ENCODE data around the gene ZDHHC11. TPM values are rescaled to one million over a fixed set of nuclear protein-coding genes. Genes with fewer than 3 reads are reported as not detected.

ZDHHC11 gene
- total RNA-seq, 1 experiment from 2014 or later = 2.1 TPM

DNA sequence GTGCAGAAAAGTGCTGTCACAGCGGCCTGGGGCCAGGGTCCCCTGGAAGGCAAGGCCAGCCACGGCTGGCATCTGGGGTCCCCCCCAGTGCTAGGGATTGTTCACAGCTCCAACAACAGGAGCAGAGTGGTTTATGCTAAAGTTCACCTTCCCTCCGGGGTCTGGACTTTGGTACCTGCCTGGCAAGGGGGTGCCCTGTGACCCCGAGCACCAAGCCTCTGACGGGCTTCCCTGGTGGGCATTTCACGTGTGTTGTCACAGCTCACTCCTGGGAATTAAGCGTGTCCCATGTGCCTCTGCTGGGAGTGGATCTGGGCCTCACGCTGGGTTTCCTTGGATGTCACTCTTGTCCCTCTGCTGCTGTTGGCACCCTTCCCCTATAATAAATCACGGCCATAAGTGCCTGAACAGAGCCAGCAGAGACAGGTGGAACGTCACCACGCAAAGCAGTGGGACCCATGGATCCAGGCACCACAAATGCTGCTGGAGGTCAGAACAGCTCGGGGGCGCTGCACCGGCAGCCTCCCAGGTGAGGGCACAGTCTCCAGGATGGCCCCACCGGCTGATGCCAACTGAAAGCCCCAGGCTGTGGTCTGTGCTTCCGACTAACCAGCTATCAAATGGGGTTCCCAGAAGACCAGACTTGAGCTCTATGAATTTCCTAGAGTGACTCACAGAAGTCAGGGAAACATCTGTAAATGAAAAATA lies 17.8 kb upstream of the ZDHHC11 start:
- no peak overlapping the region for H3K4me3 ChIP-seq
- no peaks in the 10 kb centered on the region for H3K27me3 ChIP-seq
- no peak for DNase-seq
- H3K36me3 ChIP-seq = peaks cover 30% of the 10 kb centered on the region; the same call in 1 of the 2 replicates
- no peaks in the 10 kb centered on the region for H3K9me3 ChIP-seq (replicated peaks)
- no peak overlapping the region for H3K27ac ChIP-seq
- H3K4me1 ChIP-seq = no peaks in the 10 kb centered on the region

DNA sequence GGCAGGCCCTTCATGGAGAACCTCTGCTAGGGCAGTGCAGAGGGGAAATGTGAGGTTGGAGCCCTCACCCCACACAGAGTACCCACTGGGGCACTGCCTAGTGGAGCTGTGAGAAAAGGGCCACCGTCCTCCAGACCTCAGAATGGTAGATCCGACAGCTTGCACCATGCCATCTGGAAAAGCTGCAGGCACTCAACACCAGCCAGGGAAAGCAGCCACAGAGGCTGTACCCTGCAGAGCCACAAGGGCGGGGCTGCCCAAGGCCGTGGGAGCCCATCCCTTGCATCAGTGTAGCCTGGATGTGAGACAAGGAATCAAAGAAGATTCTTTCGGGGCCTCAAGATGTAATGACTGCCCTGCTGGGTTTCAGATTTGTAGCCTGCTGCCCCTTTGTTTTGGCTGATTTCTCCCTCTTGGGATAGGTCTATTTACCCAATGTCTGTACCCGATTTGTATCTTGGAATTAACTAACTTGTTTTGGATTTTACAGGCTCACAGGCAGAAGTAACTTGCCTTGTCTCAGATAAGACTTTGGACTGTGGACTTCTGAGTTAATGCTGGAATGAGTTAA lies 16.6 kb upstream of the ZDHHC11 start:
- DNase-seq = no peak
- Histone ChIP-seq H3K4me3 (no peak overlapping the region), H3K27me3 (no peaks in the 10 kb centered on the region), H3K9me3 (replicated peaks) (no peaks in the 10 kb centered on the region), H3K27ac (no peak overlapping the region), H3K4me1 (no peaks in the 10 kb centered on the region), H3K36me3 (peaks cover 28% of the 10 kb centered on the region; the same call in 1 of the 2 replicates)

DNA sequence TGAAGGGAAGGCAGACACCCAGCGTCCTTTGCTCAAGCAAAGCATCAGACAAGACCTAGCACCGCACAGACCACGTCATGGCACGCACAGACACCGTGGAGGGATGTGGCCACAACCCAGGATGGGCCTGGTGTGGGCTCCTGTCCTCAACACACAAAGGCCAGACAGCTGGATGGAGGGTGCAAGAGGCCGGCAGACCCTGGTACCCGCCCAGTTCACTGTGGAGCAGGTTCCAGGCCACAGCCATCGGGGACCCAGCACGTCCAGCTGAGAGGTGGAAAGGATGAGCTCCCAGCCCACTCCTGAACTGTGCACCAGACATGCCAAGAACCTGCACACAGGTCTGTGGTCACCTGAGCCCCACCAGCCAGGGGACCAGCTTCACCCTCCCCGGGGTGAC lies 15.0 kb upstream of the ZDHHC11 start:
- Histone ChIP-seq H3K27me3 (no peaks in the 10 kb centered on the region), H3K9me3 (replicated peaks) (no peaks in the 10 kb centered on the region), H3K4me3 (no peak overlapping the region), H3K27ac (no peak overlapping the region), H3K4me1 (no peaks in the 10 kb centered on the region), H3K36me3 (peaks cover 21% of the 10 kb centered on the region; the same call in 1 of the 2 replicates)
- DNase-seq = no peak

DNA sequence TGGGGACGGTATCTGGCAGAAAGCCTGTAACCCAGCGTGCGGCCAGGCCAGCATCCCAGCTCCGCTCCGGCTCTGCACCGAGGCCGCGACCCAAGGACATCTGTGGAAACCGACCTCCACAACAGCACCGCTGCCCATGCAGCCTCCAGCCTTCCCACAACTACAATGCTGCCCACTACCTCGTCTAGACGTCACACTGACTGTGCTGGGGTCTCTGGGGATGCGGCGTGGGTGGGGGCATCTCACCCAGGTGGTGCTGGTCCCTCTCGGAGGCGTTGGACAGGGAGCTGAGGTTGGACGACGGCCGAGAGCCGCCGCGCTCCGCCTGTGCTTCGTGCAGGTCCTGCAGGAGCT lies 14.4 kb upstream of the ZDHHC11 start:
- no peaks in the 10 kb centered on the region for H3K9me3 ChIP-seq (replicated peaks)
- H3K27ac ChIP-seq = no peak overlapping the region
- H3K36me3 ChIP-seq = peaks cover 16% of the 10 kb centered on the region; the same call in 1 of the 2 replicates
- H3K27me3 ChIP-seq = no peaks in the 10 kb centered on the region
- no peak for DNase-seq
- H3K4me1 ChIP-seq = no peaks in the 10 kb centered on the region
- H3K4me3 ChIP-seq = no peak overlapping the region

GRCh38 chr5:864492-865167 lies 13.8 kb upstream of the ZDHHC11 start:
- H3K27ac ChIP-seq = no peak overlapping the region
- H3K9me3 ChIP-seq (replicated peaks) = no peaks in the 10 kb centered on the region
- no peak for DNase-seq
- H3K36me3 ChIP-seq = peaks cover 16% of the 10 kb centered on the region; the same call in 1 of the 2 replicates
- no peaks in the 10 kb centered on the region for H3K4me1 ChIP-seq
- no peaks in the 10 kb centered on the region for H3K27me3 ChIP-seq
- no peak overlapping the region for H3K4me3 ChIP-seq

- H3K4me3 ChIP-seq = no peak overlapping the region
- no peaks in the 10 kb centered on the region for H3K9me3 ChIP-seq (replicated peaks)
- H3K36me3 ChIP-seq = peaks cover 10% of the 10 kb centered on the region; the same call in 1 of the 2 replicates
- no peak overlapping the region for H3K27ac ChIP-seq
- H3K4me1 ChIP-seq = no peaks in the 10 kb centered on the region
- H3K27me3 ChIP-seq = no peaks in the 10 kb centered on the region
- no peak for DNase-seq
Observed at GRCh38 chr5:863244-863805, 12.5 kb upstream of the ZDHHC11 start.

GRCh38 chr5:862367-863243 lies 11.8 kb upstream of the ZDHHC11 start:
- H3K4me3 ChIP-seq = no peak overlapping the region
- H3K36me3 ChIP-seq = peaks cover 4% of the 10 kb centered on the region; the same call in 1 of the 2 replicates

GRCh38 chr5:861442-862366 lies 10.9 kb upstream of the ZDHHC11 start:
- no peaks in the 10 kb centered on the region for H3K27me3 ChIP-seq
- H3K9me3 ChIP-seq (replicated peaks) = no peaks in the 10 kb centered on the region
- no peak for DNase-seq
- no peak overlapping the region for H3K27ac ChIP-seq
- no peak overlapping the region for H3K4me3 ChIP-seq
- peaks cover 4% of the 10 kb centered on the region; the same call in 1 of the 2 replicates for H3K36me3 ChIP-seq
- H3K4me1 ChIP-seq = no peaks in the 10 kb centered on the region

More at GRCh38 chr5:862367-863243, 11.8 kb upstream of the ZDHHC11 start:
- Histone ChIP-seq H3K9me3 (replicated peaks) (no peaks in the 10 kb centered on the region), H3K27ac (no peak overlapping the region), H3K27me3 (no peaks in the 10 kb centered on the region), H3K4me1 (no peaks in the 10 kb centered on the region)
- DNase-seq = no peak

GRCh38 chr5:860506-861150 lies 9.8 kb upstream of the ZDHHC11 start:
- Histone ChIP-seq H3K36me3 (peaks cover 4% of the 10 kb centered on the region; the same call in 1 of the 2 replicates), H3K27ac (no peak overlapping the region), H3K27me3 (no peaks in the 10 kb centered on the region), H3K4me3 (no peak overlapping the region), H3K9me3 (replicated peaks) (no peaks in the 10 kb centered on the region), H3K4me1 (no peaks in the 10 kb centered on the region)
- DNase-seq = no peak

DNA sequence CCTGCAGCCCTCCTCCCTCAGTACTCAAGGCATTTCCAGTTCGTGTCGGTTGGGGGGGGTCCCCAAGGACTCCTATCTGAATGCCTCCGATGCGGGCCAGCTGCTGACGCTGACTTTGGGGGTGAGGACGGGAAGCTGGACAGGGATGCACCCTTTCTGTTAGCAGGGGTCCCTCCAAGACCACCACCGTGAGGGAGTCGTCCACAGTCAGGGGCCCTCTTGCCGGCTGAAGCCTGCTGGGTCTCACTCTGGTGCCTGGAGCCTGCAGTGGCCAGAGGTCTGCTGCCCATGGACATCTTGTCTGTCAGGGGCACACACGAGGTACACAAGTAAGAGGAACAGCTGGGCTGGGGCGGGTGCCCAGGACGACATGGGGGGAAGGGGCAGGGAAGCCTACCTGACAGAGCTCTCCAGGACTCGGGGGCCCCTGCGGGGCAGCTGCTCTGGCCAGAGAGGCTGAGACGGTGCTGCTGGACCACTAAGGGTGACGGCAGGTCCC lies 9.1 kb upstream of the ZDHHC11 start:
- Histone ChIP-seq H3K27ac (no peak overlapping the region), H3K27me3 (no peaks in the 10 kb centered on the region), H3K36me3 (peaks cover 4% of the 10 kb centered on the region; the same call in 1 of the 2 replicates), H3K4me1 (no peaks in the 10 kb centered on the region), H3K4me3 (no peak overlapping the region), H3K9me3 (replicated peaks) (no peaks in the 10 kb centered on the region)
- DNase-seq = no peak

- Histone ChIP-seq H3K4me3 (no peak overlapping the region), H3K9me3 (replicated peaks) (no peaks in the 10 kb centered on the region), H3K27ac (no peak overlapping the region), H3K4me1 (no peaks in the 10 kb centered on the region), H3K36me3 (peaks cover 3% of the 10 kb centered on the region; the same call in 1 of the 2 replicates), H3K27me3 (no peaks in the 10 kb centered on the region)
- DNase-seq = no peak
Observed at GRCh38 chr5:859391-859790, 8.6 kb upstream of the ZDHHC11 start.

DNA sequence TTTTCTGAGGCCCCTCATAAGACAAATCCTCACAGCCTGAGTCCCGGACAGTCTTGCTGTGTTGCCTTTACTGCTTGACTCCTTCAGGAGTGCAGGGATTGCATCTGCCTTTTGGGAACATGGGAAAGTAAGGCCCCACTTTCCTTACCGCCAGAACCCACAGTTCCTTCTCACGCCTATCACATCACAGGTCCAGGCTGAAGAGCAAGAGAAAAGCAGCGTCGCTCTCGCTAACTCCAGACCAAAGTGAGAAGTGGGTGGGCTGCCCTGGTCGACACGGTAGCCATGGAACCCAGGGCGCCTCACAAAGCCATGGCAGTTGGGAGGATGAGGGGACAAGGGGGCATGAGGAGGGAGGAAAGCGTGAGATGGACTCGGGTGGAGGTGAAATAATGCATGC lies 7.9 kb upstream of the ZDHHC11 start:
- no peaks in the 10 kb centered on the region for H3K4me1 ChIP-seq
- no peak for DNase-seq
- no peaks in the 10 kb centered on the region for H3K9me3 ChIP-seq (replicated peaks)
- no peaks in the 10 kb centered on the region for H3K27me3 ChIP-seq
- H3K27ac ChIP-seq = no peak overlapping the region
- no peak overlapping the region for H3K4me3 ChIP-seq
- no peaks in the 10 kb centered on the region for H3K36me3 ChIP-seq
